HFF-Myc (cell line): ENCODE measurements around the gene ZFHX3.

ENCODE experiments used
- DNase-seq: peaks from one replicate; pipeline ENCODE4 v3.0.0-alpha.2; 2011; ENCODE audit warnings: low read depth; ENCODE audit errors: extremely low read depth
- H3K4me3 ChIP-seq: replicated peaks from 2 replicates; pipeline ENCODE4 v1.5.1; 2011; ENCODE audit warnings: low read depth, mild to moderate bottlenecking, control low read depth, low read length
- TF ChIP-seq, protein P1 (sequence below): IDR thresholded peaks from 2 replicates; pipeline ENCODE4 v1.5.1; 2012; ENCODE audit warnings: mild to moderate bottlenecking, low read depth, low read length, control low read depth; ENCODE audit errors: missing control alignments

Gene ZFHX3

DNA sequence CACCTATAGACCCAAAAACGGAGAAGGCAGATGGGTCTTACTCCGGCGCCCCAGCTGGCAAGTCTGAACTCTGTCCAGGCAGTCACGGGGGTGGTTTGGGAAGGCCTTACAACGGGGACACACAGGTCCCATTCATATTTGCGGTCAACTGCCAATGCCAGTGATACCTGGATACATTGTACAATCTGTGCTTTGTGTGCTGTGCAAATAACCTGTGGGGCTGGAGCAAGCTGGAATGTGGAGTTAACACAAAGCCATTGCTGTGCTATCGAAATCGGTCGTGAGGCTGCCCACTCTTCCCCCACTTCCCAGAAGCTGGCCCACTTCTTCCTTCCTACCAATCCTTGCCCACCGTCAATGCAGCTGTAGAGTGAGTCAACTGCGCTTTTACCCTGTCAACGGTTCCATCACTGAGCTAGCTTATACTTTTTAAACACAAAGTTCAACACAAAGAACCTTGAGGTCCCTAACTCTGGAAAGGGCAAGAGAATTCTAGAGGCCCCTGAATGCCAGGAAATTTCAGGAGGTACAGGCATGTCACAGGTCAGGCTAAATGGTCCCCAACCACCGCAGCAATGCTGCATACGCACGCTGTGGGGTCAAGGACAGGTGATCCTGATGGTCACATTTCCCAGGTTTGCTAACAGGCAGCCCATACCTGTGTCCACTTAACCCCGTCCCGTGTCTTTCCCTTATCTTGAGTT lies 122.8 kb downstream of the ZFHX3 start:
- TF ChIP-seq, protein P1, sequence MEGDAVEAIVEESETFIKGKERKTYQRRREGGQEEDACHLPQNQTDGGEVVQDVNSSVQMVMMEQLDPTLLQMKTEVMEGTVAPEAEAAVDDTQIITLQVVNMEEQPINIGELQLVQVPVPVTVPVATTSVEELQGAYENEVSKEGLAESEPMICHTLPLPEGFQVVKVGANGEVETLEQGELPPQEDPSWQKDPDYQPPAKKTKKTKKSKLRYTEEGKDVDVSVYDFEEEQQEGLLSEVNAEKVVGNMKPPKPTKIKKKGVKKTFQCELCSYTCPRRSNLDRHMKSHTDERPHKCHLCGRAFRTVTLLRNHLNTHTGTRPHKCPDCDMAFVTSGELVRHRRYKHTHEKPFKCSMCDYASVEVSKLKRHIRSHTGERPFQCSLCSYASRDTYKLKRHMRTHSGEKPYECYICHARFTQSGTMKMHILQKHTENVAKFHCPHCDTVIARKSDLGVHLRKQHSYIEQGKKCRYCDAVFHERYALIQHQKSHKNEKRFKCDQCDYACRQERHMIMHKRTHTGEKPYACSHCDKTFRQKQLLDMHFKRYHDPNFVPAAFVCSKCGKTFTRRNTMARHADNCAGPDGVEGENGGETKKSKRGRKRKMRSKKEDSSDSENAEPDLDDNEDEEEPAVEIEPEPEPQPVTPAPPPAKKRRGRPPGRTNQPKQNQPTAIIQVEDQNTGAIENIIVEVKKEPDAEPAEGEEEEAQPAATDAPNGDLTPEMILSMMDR = no peak
- DNase-seq = no peak
- no peak overlapping the region for H3K4me3 ChIP-seq

GRCh38 chr16:72924537-72924926 lies 123.4 kb downstream of the ZFHX3 start:
- no peak for DNase-seq
- no peak overlapping the region for H3K4me3 ChIP-seq
- TF ChIP-seq, protein P1 = no peak

- no peak for DNase-seq
- TF ChIP-seq, protein P1 = no peak
- no peak overlapping the region for H3K4me3 ChIP-seq
Measured at GRCh38 chr16:72923757-72924156, 124.2 kb downstream of the ZFHX3 start.

- TF ChIP-seq, protein P1 = no peak
- H3K4me3 ChIP-seq = no peak overlapping the region
- no peak for DNase-seq
Measured at GRCh38 chr16:72922714-72923113, 125.2 kb downstream of the ZFHX3 start.

DNA sequence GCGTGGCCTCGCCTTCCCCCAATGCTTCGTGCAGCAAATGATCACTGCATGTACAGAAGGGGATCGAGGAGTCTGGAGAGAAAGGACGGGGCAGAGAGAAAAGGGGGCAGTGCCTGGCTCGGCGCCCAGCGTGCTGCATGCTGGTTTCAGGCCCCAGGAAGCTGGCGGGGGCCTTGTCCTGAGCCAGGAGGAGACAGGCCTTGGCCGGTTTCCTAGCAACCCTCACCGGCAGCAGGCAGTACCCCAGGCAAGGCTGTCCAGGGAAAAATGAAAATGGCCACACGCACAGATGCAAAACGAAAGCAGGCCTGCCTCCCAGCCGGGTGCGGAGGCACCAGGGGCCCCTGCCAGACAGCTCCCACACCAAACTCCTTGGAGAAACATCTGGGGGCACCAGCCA lies 126.3 kb downstream of the ZFHX3 start:
- no peak for DNase-seq
- no peak overlapping the region for H3K4me3 ChIP-seq
- TF ChIP-seq, protein P1 = no peak

GRCh38 chr16:72921106-72921505 lies 126.8 kb downstream of the ZFHX3 start:
- TF ChIP-seq, protein P1 = no peak
- DNase-seq = no peak
- no peak overlapping the region for H3K4me3 ChIP-seq

- no peak overlapping the region for H3K4me3 ChIP-seq
- no peak for DNase-seq
- TF ChIP-seq, protein P1 = no peak
Measured at GRCh38 chr16:72917051-72917450, 130.9 kb downstream of the ZFHX3 start.
